Stimulated activated naive B cell treated with anti-CD40 and anti-IgM and Interleukin-4, amounts not matched to agents 10 μg/mL and 1 μg/mL and 100 μg/mL, for 72 hours (primary cell): ENCODE measurements around the gene AP3B2.

Experiments
- ATAC-seq, 2 donors: fragments of 150-1000 bp; cut with Tn5 transposase; replicated peaks; 2 replicates each; pipeline ENCODE4 v1.10.0; 2021; ENCODE audit warnings: moderate library complexity in 1 of 2
- DNase-seq: peaks from one replicate; pipeline ENCODE4 v3.0.0; 2021
- H3K27ac Mint-ChIP-seq: one replicate; pipeline ENCODE4 v1.8.0; 2022; ENCODE audit warnings: mild to moderate bottlenecking, mixed read lengths
- H3K27me3 Mint-ChIP-seq, 2 donors: one replicate each; pipeline ENCODE4 v1.8.0; 2022; ENCODE audit warnings: mixed read lengths in 2 of 2
- H3K36me3 Mint-ChIP-seq, 2 donors: one replicate each; pipeline ENCODE4 v1.8.0; 2022; ENCODE audit warnings: mixed read lengths in 2 of 2, mild to moderate bottlenecking in 1 of 2
- H3K4me1 Mint-ChIP-seq, 2 donors: one replicate each; pipeline ENCODE4 v1.8.0; 2022; ENCODE audit warnings: mixed read lengths in 2 of 2, mild to moderate bottlenecking in 1 of 2
- H3K4me3 Mint-ChIP-seq, 2 donors: one replicate each; pipeline ENCODE4 v1.8.0; 2022; ENCODE audit warnings: mild to moderate bottlenecking in 2 of 2, mixed read lengths in 2 of 2, moderate library complexity in 1 of 2
- H3K9me3 Mint-ChIP-seq, 2 donors: one replicate each; pipeline ENCODE4 v1.8.0; 2022; ENCODE audit warnings: mixed read lengths in 2 of 2, mild to moderate bottlenecking in 1 of 2

The AP3B2 gene

GRCh38 chr15:82679626-82680199 lies 30.0 kb downstream of the AP3B2 start:
- no peak for DNase-seq
- H3K27ac Mint-ChIP-seq: peak overlapping the region; percentile 32
- ATAC-seq: no peak
- peaks cover 10 to 16% of the 10 kb centered on the region in 2 donors for H3K4me1 Mint-ChIP-seq
- peaks cover 0 to 3% of the 10 kb centered on the region in 2 donors for H3K36me3 Mint-ChIP-seq
- no peaks in the 10 kb centered on the region for H3K9me3 Mint-ChIP-seq
- H3K4me3 Mint-ChIP-seq: peak overlapping the region; percentile 87 to 88
- H3K27me3 Mint-ChIP-seq: peaks cover 22 to 62% of the 10 kb centered on the region in 2 donors

GRCh38 chr15:82677720-82678323 lies 31.9 kb downstream of the AP3B2 start:
- Mint-ChIP-seq H3K4me1 (peaks cover 10 to 16% of the 10 kb centered on the region in 2 donors), H3K27me3 (peaks cover 17 to 44% of the 10 kb centered on the region in 2 donors), H3K27ac (no peak overlapping the region), H3K36me3 (peaks cover 0 to 3% of the 10 kb centered on the region in 2 donors), H3K4me3 (no peak overlapping the region), H3K9me3 (no peaks in the 10 kb centered on the region)
- DNase-seq: no peak
- ATAC-seq: no peak

- Mint-ChIP-seq H3K27me3 (peaks cover 4 to 20% of the 10 kb centered on the region in 2 donors), H3K9me3 (no peaks in the 10 kb centered on the region), H3K4me3 (no peak overlapping the region), H3K4me1 (peaks cover 0 to 2% of the 10 kb centered on the region in 2 donors), H3K36me3 (no peaks in the 10 kb centered on the region), H3K27ac (no peak overlapping the region)
- ATAC-seq: no peak
- no peak for DNase-seq
Observed at GRCh38 chr15:82674873-82675272, 34.8 kb downstream of the AP3B2 start.

GRCh38 chr15:82670699-82671098 lies 39.0 kb downstream of the AP3B2 start:
- Mint-ChIP-seq H3K27me3 (peaks cover 11 to 20% of the 10 kb centered on the region in 2 donors), H3K4me1 (no peaks in the 10 kb centered on the region), H3K4me3 (no peak overlapping the region), H3K36me3 (no peaks in the 10 kb centered on the region), H3K9me3 (no peaks in the 10 kb centered on the region), H3K27ac (no peak overlapping the region)
- no peak for ATAC-seq
- DNase-seq: no peak

GRCh38 chr15:82666606-82667005 lies 43.1 kb downstream of the AP3B2 start:
- H3K27me3 Mint-ChIP-seq: peaks cover 36 to 55% of the 10 kb centered on the region in 2 donors
- no peaks in the 10 kb centered on the region for H3K36me3 Mint-ChIP-seq
- no peak overlapping the region for H3K27ac Mint-ChIP-seq
- no peaks in the 10 kb centered on the region for H3K9me3 Mint-ChIP-seq
- DNase-seq (no peak), ATAC-seq (no peak)
- no peaks in the 10 kb centered on the region for H3K4me1 Mint-ChIP-seq
- peak overlapping the region in 1 of 2 donors; percentile 18 for H3K4me3 Mint-ChIP-seq

DNA sequence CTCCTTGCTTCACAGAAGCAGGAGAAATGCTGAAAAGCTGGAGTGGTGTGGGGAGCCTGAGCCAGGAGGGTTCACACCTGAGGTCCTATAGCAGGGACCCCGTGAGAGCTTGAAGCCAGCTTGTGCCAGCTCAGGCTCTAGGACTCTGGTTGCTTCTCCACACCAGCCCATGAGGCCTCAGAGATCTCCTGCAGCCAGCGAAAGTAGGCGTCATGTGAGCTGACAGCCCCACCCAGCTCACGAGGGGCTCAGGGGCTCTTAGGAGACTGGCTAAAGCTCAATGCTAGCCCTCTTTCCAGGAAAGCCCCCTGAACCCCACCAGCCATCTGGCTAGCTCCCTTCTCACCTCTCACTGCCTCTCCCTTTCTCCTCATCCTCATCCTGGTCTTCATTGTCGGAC lies 45.7 kb downstream of the AP3B2 start:
- Mint-ChIP-seq H3K4me1 (no peaks in the 10 kb centered on the region), H3K4me3 (no peak overlapping the region), H3K27me3 (peaks cover 39 to 66% of the 10 kb centered on the region in 2 donors), H3K36me3 (no peaks in the 10 kb centered on the region), H3K9me3 (no peaks in the 10 kb centered on the region), H3K27ac (no peak overlapping the region)
- DNase-seq (no peak), ATAC-seq (no peak)

- peaks cover 41 to 61% of the 10 kb centered on the region in 2 donors for H3K27me3 Mint-ChIP-seq
- ATAC-seq (no peak), DNase-seq (no peak)
- H3K9me3 Mint-ChIP-seq: no peaks in the 10 kb centered on the region
- H3K36me3 Mint-ChIP-seq: no peaks in the 10 kb centered on the region
- no peaks in the 10 kb centered on the region for H3K4me1 Mint-ChIP-seq
- no peak overlapping the region for H3K27ac Mint-ChIP-seq
- no peak overlapping the region for H3K4me3 Mint-ChIP-seq
Observed at GRCh38 chr15:82663186-82663600, 46.5 kb downstream of the AP3B2 start.

GRCh38 chr15:82662641-82663040 lies 47.0 kb downstream of the AP3B2 start:
- H3K4me3 Mint-ChIP-seq: no peak overlapping the region
- H3K27ac Mint-ChIP-seq: no peak overlapping the region
- H3K9me3 Mint-ChIP-seq: no peaks in the 10 kb centered on the region
- H3K36me3 Mint-ChIP-seq: no peaks in the 10 kb centered on the region
- peaks cover 41 to 59% of the 10 kb centered on the region in 2 donors for H3K27me3 Mint-ChIP-seq
- DNase-seq (no peak), ATAC-seq (no peak)
- H3K4me1 Mint-ChIP-seq: no peaks in the 10 kb centered on the region

DNA sequence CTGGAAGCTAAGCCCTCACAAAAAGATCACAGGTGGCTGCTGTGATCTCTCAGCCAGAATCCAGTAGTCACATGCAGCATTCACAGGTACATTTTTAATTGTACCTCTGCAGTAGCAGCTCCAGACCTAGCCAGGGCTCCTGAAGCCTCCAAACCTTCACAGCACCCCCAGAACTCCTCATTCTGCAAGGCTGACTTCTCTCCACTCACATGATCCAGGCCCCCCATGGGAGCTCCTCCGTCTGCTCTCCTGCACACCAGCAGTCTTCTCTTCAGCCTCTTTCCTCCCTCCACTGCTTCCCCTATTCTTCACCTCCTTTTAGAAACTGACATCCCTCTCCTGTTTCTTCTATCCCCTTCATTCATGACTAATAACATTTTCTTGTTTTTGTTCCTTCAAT lies 49.3 kb downstream of the AP3B2 start:
- DNase-seq: no peak
- H3K4me3 Mint-ChIP-seq: no peak overlapping the region
- H3K27me3 Mint-ChIP-seq: peaks cover 39 to 54% of the 10 kb centered on the region in 2 donors

DNA sequence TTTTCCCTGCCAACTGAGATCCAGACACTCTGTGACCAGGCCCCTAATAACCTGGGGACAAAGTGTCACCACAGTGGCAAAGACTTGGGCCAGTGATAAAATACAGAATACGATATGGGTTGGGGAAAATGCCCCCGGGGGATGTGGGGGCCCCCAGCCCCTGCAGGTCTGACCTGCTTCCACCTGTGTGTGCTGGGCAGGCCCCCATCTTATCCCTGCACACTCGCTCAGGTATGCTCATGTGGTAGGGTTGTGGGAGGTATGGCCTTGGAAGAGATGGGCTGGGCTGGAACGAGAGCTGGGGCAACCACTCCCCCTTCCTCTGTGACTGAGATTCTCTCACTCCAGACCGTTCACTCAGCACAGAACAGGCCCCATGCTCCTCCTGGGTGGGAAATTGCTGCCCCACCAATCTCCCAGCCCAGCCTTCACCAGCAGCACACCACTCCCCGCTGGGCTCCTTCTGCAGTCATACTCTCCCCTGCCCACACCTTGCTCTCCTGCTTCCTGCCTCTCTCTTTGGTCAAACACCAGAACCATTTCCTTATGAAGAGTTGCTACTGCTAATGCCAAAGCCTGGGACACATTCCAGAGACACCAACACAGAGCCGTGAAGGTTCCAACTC lies 52.9 kb downstream of the AP3B2 start:
- Mint-ChIP-seq H3K27me3 (peaks cover 38 to 46% of the 10 kb centered on the region in 2 donors), H3K9me3 (no peaks in the 10 kb centered on the region), H3K4me1 (no peaks in the 10 kb centered on the region), H3K27ac (no peak overlapping the region), H3K4me3 (no peak overlapping the region), H3K36me3 (no peaks in the 10 kb centered on the region)
- DNase-seq: no peak
- no peak for ATAC-seq

More for the DNA sequence above, 49.3 kb downstream of the AP3B2 start:
- Mint-ChIP-seq H3K27ac (no peak overlapping the region), H3K9me3 (no peaks in the 10 kb centered on the region), H3K4me1 (no peaks in the 10 kb centered on the region), H3K36me3 (no peaks in the 10 kb centered on the region)
- no peak for ATAC-seq

DNA sequence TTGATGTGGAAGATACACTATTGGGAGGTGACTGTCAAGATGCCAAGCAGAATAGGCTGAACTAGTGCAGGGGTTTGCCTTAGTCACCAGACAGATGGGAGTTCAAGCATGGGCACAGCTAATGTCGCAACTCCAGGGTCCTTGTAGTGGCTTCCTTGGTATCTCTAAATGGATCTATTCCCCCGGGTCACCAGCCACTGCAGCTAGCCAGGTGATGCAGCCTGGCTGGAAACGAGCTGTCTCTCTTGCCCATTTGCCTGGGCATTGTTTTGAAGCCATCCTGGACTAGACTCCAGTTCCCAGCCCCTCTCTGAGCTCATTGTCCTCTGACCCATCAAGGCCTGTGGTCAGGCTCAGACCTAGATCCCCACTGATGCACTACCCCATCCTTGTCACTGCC lies 54.1 kb downstream of the AP3B2 start:
- Mint-ChIP-seq H3K36me3 (no peaks in the 10 kb centered on the region), H3K9me3 (no peaks in the 10 kb centered on the region), H3K4me1 (no peaks in the 10 kb centered on the region), H3K27me3 (peaks cover 47 to 49% of the 10 kb centered on the region in 2 donors), H3K4me3 (no peak overlapping the region), H3K27ac (no peak overlapping the region)
- ATAC-seq (no peak), DNase-seq (no peak)

- Mint-ChIP-seq H3K4me1 (peaks cover 6 to 7% of the 10 kb centered on the region in 2 donors), H3K4me3 (no peak overlapping the region), H3K9me3 (no peaks in the 10 kb centered on the region), H3K27me3 (peaks cover 52 to 63% of the 10 kb centered on the region in 2 donors), H3K36me3 (no peaks in the 10 kb centered on the region), H3K27ac (no peak overlapping the region)
- DNase-seq: no peak
- ATAC-seq: no peak
Observed at GRCh38 chr15:82653483-82654168, 56.0 kb downstream of the AP3B2 start.

GRCh38 chr15:82651708-82652107 lies 58.0 kb downstream of the AP3B2 start:
- no peak overlapping the region for H3K4me3 Mint-ChIP-seq
- DNase-seq (no peak), ATAC-seq (no peak)
- H3K27ac Mint-ChIP-seq: no peak overlapping the region
- H3K36me3 Mint-ChIP-seq: no peaks in the 10 kb centered on the region
- peaks cover 0 to 1% of the 10 kb centered on the region in 2 donors for H3K9me3 Mint-ChIP-seq
- peaks cover 55 to 70% of the 10 kb centered on the region in 2 donors for H3K27me3 Mint-ChIP-seq
- H3K4me1 Mint-ChIP-seq: peaks cover 9 to 12% of the 10 kb centered on the region in 2 donors

- peaks cover 0 to 3% of the 10 kb centered on the region in 2 donors for H3K9me3 Mint-ChIP-seq
- peaks cover 12 to 20% of the 10 kb centered on the region in 2 donors for H3K4me1 Mint-ChIP-seq
- DNase-seq (no peak), ATAC-seq (no peak)
- H3K27me3 Mint-ChIP-seq: peaks cover 54 to 75% of the 10 kb centered on the region in 2 donors
- no peak overlapping the region for H3K27ac Mint-ChIP-seq
- H3K4me3 Mint-ChIP-seq: no peak overlapping the region
- H3K36me3 Mint-ChIP-seq: peaks cover 0 to 3% of the 10 kb centered on the region in 2 donors
Observed at GRCh38 chr15:82650046-82650670, 59.5 kb downstream of the AP3B2 start.
